ENCODE measurements around the gene KCNIP4.

KCNIP4 gene

DNA sequence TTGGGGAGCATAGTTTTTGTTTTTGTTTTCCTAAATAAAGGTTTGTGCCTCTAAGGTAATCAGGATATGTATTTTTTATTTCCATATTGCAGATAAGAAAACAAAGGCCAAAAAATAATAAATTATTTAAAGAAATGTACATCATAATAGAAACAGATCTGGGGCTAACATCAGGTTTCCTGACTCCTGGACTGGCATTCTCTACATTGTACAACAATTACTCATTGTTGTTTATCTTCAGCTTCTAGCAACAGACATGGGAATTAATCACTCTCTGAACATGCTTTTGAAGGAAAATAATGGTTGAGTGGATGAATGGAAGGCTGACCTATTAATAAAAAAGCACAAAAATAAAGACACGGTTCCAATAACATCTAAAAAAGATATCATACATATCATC, 146.2 kb downstream of the KCNIP4 start:
- ChIA-PET CTCF (interaction anchor here (0.5 kb wide), 1 partner anchor 11 kb away, joined by 7 read pairs; no protein-coding TSS in a partner anchor), POLR2A (no interaction called here)
- DNase-seq (ENCODE audit: extremely low spot score): no peak
- TF ChIP-seq FOXM1 (IDR thresholded peaks at IDR 0.05; ENCODE audit: borderline replicate concordance) (no peak), BHLHE40 (IDR thresholded peaks at IDR 0.05; ENCODE audit: borderline replicate concordance) (no peak), NFRKB (IDR thresholded peaks at IDR 0.05) (no peak), SUZ12 (IDR thresholded peaks at IDR 0.05) (no peak), LEF1 (IDR thresholded peaks at IDR 0.05; ENCODE audit: borderline replicate concordance) (no peak)

DNA sequence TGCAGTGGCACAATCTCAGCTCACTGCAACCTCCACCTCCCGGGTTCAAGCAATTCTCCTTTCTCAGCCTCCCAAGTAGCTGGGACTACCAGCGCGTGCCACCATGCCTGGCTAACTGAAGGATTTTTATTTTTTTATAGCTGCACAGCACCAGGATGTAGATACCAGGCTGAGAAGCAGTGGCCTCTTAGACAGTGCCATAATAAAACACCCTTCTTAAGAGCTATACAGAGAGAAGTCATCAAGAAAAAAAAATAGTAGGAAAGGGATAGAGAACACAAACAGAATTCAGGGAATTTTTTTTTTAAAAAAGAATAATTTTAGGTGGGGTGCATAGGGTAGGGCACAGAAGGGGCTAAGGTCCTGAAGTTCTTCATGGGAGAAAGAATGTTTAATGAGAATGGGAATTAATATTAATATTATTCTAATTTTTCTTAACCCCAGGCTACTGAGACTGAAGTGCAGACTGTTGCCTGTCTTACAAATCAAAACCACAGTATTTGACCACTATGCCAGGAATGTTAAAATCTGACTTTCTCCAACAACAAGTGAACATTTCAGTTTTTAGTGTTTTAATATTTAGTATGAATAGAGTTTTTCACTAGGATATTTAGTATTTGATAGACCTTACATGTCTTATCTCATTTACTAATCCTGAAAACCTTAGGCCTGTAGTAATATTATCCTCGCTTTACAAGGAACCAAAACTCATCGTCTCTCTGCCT, 146.7 kb downstream of the KCNIP4 start:
- DNase-seq (ENCODE audit: extremely low spot score): no peak
- POLR2A ChIA-PET: no interaction called here
- CTCF ChIA-PET: no interaction called here
- TF ChIP-seq CTBP1 (IDR thresholded peaks at IDR 0.05; ENCODE audit: borderline replicate concordance) (no peak), BHLHE40 (IDR thresholded peaks at IDR 0.05; ENCODE audit: borderline replicate concordance) (no peak), FOXK2 (IDR thresholded peaks at IDR 0.05) (no peak), LEF1 (IDR thresholded peaks at IDR 0.05; ENCODE audit: borderline replicate concordance) (no peak), ARNT (IDR thresholded peaks at IDR 0.05) (no peak), TARDBP (IDR thresholded peaks at IDR 0.05) (no peak), SUZ12 (IDR thresholded peaks at IDR 0.05) (no peak), SP1 (IDR thresholded peaks at IDR 0.05) (no peak), PKNOX1 (IDR thresholded peaks at IDR 0.05) (no peak), FOXA1 (IDR thresholded peaks at IDR 0.05) (no peak), HDGF (IDR thresholded peaks at IDR 0.05; ENCODE audit: borderline replicate concordance) (no peak)

- ChIA-PET CTCF (no interaction called here), POLR2A (no interaction called here)
- no peak for DNase-seq (ENCODE audit: extremely low spot score)
- no peak for TF ChIP-seq ZNF384 (IDR thresholded peaks at IDR 0.05)
- no peak for TF ChIP-seq BHLHE40 (IDR thresholded peaks at IDR 0.05; ENCODE audit: borderline replicate concordance)
- TF ChIP-seq CTBP1 (IDR thresholded peaks at IDR 0.05; ENCODE audit: borderline replicate concordance): no peak
- TF ChIP-seq LEF1 (IDR thresholded peaks at IDR 0.05; ENCODE audit: borderline replicate concordance): no peak
- no peak for TF ChIP-seq L3MBTL2 (conservative IDR thresholded peaks at IDR 0.05)
- no peak for TF ChIP-seq FOXK2 (IDR thresholded peaks at IDR 0.05)
- TF ChIP-seq HDGF (IDR thresholded peaks at IDR 0.05; ENCODE audit: borderline replicate concordance): no peak
- no peak for TF ChIP-seq NFRKB (IDR thresholded peaks at IDR 0.05)
Observed at GRCh38 chr4:21795091-21795490, 153.5 kb downstream of the KCNIP4 start.

DNA sequence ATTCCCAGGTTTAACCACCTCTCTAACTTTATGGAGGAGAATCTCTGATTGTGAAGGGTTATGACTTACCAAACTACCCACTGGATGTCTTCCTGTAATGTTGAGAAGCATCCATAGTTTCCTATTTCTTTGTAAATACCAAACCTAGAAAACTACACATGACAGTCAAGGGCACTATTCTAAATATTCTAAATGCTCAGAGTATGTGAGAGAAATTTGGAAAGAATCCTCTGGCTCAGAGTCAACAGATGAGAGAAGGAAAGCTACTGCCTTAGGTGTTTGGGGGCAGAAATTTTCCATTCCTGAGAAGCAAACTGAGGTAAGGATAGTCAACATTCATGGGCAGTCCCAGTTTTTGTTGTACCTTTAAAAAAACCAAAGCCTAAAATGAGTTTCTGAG, 155.8 kb downstream of the KCNIP4 start:
- CTCF ChIA-PET: no interaction called here
- no peak for DNase-seq (ENCODE audit: extremely low spot score)
- POLR2A ChIA-PET: no interaction called here
- TF ChIP-seq FOXK2 (IDR thresholded peaks at IDR 0.05): no peak
- TF ChIP-seq ZNF384 (IDR thresholded peaks at IDR 0.05): no peak
- TF ChIP-seq FOXM1 (IDR thresholded peaks at IDR 0.05; ENCODE audit: borderline replicate concordance): no peak
- no peak for TF ChIP-seq SP1 (IDR thresholded peaks at IDR 0.05)
- no peak for TF ChIP-seq ELF4 (IDR thresholded peaks at IDR 0.05)
- TF ChIP-seq ARNT (IDR thresholded peaks at IDR 0.05): no peak
- TF ChIP-seq NFRKB (IDR thresholded peaks at IDR 0.05): no peak
- TF ChIP-seq HDGF (IDR thresholded peaks at IDR 0.05; ENCODE audit: borderline replicate concordance): no peak
- no peak for TF ChIP-seq BHLHE40 (IDR thresholded peaks at IDR 0.05; ENCODE audit: borderline replicate concordance)
- TF ChIP-seq PKNOX1 (IDR thresholded peaks at IDR 0.05): no peak
- TF ChIP-seq L3MBTL2 (conservative IDR thresholded peaks at IDR 0.05): no peak
- no peak for TF ChIP-seq LEF1 (IDR thresholded peaks at IDR 0.05; ENCODE audit: borderline replicate concordance)
- TF ChIP-seq TARDBP (IDR thresholded peaks at IDR 0.05): no peak
- TF ChIP-seq FOXA1 (IDR thresholded peaks at IDR 0.05): no peak
- no peak for TF ChIP-seq SUZ12 (IDR thresholded peaks at IDR 0.05)
- TF ChIP-seq CTBP1 (IDR thresholded peaks at IDR 0.05; ENCODE audit: borderline replicate concordance): no peak

- TF ChIP-seq PKNOX1 (IDR thresholded peaks at IDR 0.05): no peak
- no peak for TF ChIP-seq BHLHE40 (IDR thresholded peaks at IDR 0.05; ENCODE audit: borderline replicate concordance)
- TF ChIP-seq FOXM1 (IDR thresholded peaks at IDR 0.05; ENCODE audit: borderline replicate concordance): no peak
- no peak for TF ChIP-seq ELF4 (IDR thresholded peaks at IDR 0.05)
- TF ChIP-seq FOXA1 (IDR thresholded peaks at IDR 0.05): no peak
- no peak for TF ChIP-seq CTBP1 (IDR thresholded peaks at IDR 0.05; ENCODE audit: borderline replicate concordance)
- CTCF ChIA-PET: interaction anchor here (0.7 to 2.3 kb wide), 5 partner anchors 12 to 903 kb away, joined by 3 to 31 read pairs (median 4); no protein-coding TSS in a partner anchor
- POLR2A ChIA-PET: no interaction called here
- DNase-seq (ENCODE audit: extremely low spot score): no peak
Observed at GRCh38 chr4:21790438-21791029, 158.0 kb downstream of the KCNIP4 start.

DNA sequence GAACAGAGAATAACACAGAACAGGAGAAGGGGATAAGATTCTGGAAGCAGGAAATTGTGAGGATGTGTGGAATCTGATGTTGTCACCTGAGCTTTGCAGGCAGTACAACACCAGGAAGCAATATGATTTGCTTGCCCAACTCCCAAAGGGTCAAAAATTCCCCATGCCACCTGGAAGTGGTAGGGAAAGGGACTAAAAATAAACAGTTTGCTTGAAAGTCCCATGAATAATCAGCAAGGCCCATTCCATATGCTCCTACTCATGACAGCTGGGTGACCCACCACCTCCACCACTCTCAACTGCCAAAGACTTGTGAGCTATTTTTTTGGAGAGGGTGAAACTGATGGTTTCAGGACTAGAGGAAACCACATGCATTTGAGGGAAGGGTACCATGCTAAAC, 168.4 kb downstream of the KCNIP4 start:
- CTCF ChIA-PET: no interaction called here
- POLR2A ChIA-PET: no interaction called here
- TF ChIP-seq TARDBP (IDR thresholded peaks at IDR 0.05) (no peak), L3MBTL2 (conservative IDR thresholded peaks at IDR 0.05) (no peak), ZNF384 (IDR thresholded peaks at IDR 0.05) (no peak), SP1 (IDR thresholded peaks at IDR 0.05) (no peak), ELF4 (IDR thresholded peaks at IDR 0.05) (no peak), FOXK2 (IDR thresholded peaks at IDR 0.05) (no peak), PKNOX1 (IDR thresholded peaks at IDR 0.05) (no peak), ARNT (IDR thresholded peaks at IDR 0.05) (no peak), FOXA1 (IDR thresholded peaks at IDR 0.05) (no peak), LEF1 (IDR thresholded peaks at IDR 0.05; ENCODE audit: borderline replicate concordance) (no peak), SUZ12 (IDR thresholded peaks at IDR 0.05) (no peak), CTBP1 (IDR thresholded peaks at IDR 0.05; ENCODE audit: borderline replicate concordance) (no peak), BHLHE40 (IDR thresholded peaks at IDR 0.05; ENCODE audit: borderline replicate concordance) (no peak), FOXM1 (IDR thresholded peaks at IDR 0.05; ENCODE audit: borderline replicate concordance) (no peak), NFRKB (IDR thresholded peaks at IDR 0.05) (no peak), HDGF (IDR thresholded peaks at IDR 0.05; ENCODE audit: borderline replicate concordance) (no peak)
- no peak for DNase-seq (ENCODE audit: extremely low spot score)

All from HEK293T (cell line).